Panc1 (cell line): ENCODE measurements around the gene LRP1B.

Source experiments
- POLR2AphosphoS5 ChIP-seq: IDR thresholded peaks from 2 replicates; pipeline ENCODE4 v1.6.1; 2012; ENCODE audit warnings: mild to moderate bottlenecking, low read depth, low read length, moderate library complexity
- SIN3A ChIP-seq: IDR thresholded peaks from 2 replicates; pipeline ENCODE4 v1.6.1; 2012; ENCODE audit warnings: low read depth, mild to moderate bottlenecking, low read length, moderate library complexity, borderline replicate concordance; ENCODE audit not compliant: insufficient read depth
- TF ChIP-seq, protein P1 (sequence below): fragments of 450-650 bp; IDR thresholded peaks from 2 replicates; pipeline ENCODE4 v1.5.1; 2017; ENCODE audit warnings: mild to moderate bottlenecking
- TF ChIP-seq, protein P2 (sequence below), 2 experiments: IDR thresholded peaks; 2 replicates each; pipeline ENCODE4 v1.6.1; 2011 to 2012; ENCODE audit warnings: low read depth in 2 of 2, control low read depth in 1 of 2, low read length in 1 of 2, mild to moderate bottlenecking in 1 of 2, moderate library complexity in 1 of 2; ENCODE audit not compliant: insufficient read depth in 1 of 2

DNA sequence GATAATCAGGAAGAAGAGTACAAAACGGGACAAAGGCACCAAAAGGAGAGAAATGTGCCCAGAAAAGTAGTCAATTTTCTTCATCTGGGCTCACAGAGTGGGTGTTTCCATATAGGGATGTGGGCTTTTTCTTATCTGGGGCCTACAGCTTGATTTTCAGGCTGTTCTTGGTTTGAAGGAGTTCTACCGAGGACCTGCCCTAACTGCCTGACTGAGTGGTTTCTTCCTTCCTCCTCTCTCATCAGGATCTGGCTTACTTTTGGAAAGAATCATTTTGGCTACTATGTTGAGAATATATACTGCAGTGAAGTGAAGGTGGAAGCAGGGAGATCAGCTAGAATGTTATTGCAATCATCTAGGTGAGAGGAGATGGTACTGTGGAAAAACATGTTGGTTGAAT is 316.7 kb downstream of the LRP1B start:
- no peak for TF ChIP-seq POLR2AphosphoS5
- TF ChIP-seq, protein P1, sequence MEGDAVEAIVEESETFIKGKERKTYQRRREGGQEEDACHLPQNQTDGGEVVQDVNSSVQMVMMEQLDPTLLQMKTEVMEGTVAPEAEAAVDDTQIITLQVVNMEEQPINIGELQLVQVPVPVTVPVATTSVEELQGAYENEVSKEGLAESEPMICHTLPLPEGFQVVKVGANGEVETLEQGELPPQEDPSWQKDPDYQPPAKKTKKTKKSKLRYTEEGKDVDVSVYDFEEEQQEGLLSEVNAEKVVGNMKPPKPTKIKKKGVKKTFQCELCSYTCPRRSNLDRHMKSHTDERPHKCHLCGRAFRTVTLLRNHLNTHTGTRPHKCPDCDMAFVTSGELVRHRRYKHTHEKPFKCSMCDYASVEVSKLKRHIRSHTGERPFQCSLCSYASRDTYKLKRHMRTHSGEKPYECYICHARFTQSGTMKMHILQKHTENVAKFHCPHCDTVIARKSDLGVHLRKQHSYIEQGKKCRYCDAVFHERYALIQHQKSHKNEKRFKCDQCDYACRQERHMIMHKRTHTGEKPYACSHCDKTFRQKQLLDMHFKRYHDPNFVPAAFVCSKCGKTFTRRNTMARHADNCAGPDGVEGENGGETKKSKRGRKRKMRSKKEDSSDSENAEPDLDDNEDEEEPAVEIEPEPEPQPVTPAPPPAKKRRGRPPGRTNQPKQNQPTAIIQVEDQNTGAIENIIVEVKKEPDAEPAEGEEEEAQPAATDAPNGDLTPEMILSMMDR = no peak
- TF ChIP-seq, protein P2, sequence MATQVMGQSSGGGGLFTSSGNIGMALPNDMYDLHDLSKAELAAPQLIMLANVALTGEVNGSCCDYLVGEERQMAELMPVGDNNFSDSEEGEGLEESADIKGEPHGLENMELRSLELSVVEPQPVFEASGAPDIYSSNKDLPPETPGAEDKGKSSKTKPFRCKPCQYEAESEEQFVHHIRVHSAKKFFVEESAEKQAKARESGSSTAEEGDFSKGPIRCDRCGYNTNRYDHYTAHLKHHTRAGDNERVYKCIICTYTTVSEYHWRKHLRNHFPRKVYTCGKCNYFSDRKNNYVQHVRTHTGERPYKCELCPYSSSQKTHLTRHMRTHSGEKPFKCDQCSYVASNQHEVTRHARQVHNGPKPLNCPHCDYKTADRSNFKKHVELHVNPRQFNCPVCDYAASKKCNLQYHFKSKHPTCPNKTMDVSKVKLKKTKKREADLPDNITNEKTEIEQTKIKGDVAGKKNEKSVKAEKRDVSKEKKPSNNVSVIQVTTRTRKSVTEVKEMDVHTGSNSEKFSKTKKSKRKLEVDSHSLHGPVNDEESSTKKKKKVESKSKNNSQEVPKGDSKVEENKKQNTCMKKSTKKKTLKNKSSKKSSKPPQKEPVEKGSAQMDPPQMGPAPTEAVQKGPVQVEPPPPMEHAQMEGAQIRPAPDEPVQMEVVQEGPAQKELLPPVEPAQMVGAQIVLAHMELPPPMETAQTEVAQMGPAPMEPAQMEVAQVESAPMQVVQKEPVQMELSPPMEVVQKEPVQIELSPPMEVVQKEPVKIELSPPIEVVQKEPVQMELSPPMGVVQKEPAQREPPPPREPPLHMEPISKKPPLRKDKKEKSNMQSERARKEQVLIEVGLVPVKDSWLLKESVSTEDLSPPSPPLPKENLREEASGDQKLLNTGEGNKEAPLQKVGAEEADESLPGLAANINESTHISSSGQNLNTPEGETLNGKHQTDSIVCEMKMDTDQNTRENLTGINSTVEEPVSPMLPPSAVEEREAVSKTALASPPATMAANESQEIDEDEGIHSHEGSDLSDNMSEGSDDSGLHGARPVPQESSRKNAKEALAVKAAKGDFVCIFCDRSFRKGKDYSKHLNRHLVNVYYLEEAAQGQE (IDR thresholded peaks at IDR 0.05; ENCODE audit: insufficient read depth in 1 of 2, low read depth in 2 of 2, low read length in 1 of 2) = no peak
- TF ChIP-seq SIN3A = no peak
